PFSK-1 (cell line): ENCODE data around the gene GABRR2.

Source experiments
- FOXP2 ChIP-seq: optimal IDR thresholded peaks from 2 replicates; pipeline ENCODE3; 2011; ENCODE audit warnings: borderline replicate concordance, control low read depth, inconsistent platforms; ENCODE audit not compliant: insufficient read depth; ENCODE audit errors: extremely low read length, extremely low read depth
- POLR2AphosphoS5 ChIP-seq: IDR thresholded peaks from 2 replicates; pipeline ENCODE4 v1.6.1; 2012; ENCODE audit warnings: low read depth, mild to moderate bottlenecking, control low read depth, low read length, moderate library complexity
- REST ChIP-seq, 2 experiments: IDR thresholded peaks; 2 replicates each; pipeline versions ENCODE4 v1.6.1 to v1.8.0; 2011 to 2012; ENCODE audit warnings: low read depth in 2 of 2, low read length in 2 of 2, control low read depth in 1 of 2, inconsistent platforms in 1 of 2, mild to moderate bottlenecking in 1 of 2, moderate library complexity in 1 of 2; ENCODE audit not compliant: insufficient read depth in 1 of 2
- SIN3A ChIP-seq: IDR thresholded peaks from 2 replicates; pipeline ENCODE4 v1.6.1; 2012; ENCODE audit warnings: mild to moderate bottlenecking, low read length, moderate library complexity, borderline replicate concordance; ENCODE audit not compliant: insufficient read depth
- TAF1 ChIP-seq: IDR thresholded peaks from 2 replicates; pipeline ENCODE4 v1.6.1; 2012; ENCODE audit warnings: low read length, control low read depth, borderline replicate concordance; ENCODE audit not compliant: insufficient read depth

Gene GABRR2

GRCh38 chr6:89287351-89288028 is 27.6 kb downstream of the GABRR2 start:
- TF ChIP-seq SIN3A (no peak), REST (IDR thresholded peaks at IDR 0.05; ENCODE audit: insufficient read depth in 1 of 2, low read depth in 2 of 2, low read length in 2 of 2) (no peak), TAF1 (no peak), POLR2AphosphoS5 (no peak), FOXP2 (no peak)

GRCh38 chr6:89286516-89286915 is 28.6 kb downstream of the GABRR2 start:
- TF ChIP-seq POLR2AphosphoS5 (no peak), FOXP2 (no peak), SIN3A (no peak), REST (IDR thresholded peaks at IDR 0.05; ENCODE audit: insufficient read depth in 1 of 2, low read depth in 2 of 2, low read length in 2 of 2) (no peak), TAF1 (no peak)

- TF ChIP-seq SIN3A (no peak), REST (IDR thresholded peaks at IDR 0.05; ENCODE audit: insufficient read depth in 1 of 2, low read depth in 2 of 2, low read length in 2 of 2) (no peak), FOXP2 (no peak), POLR2AphosphoS5 (no peak), TAF1 (no peak)
Measured at GRCh38 chr6:89284963-89285735, 29.9 kb downstream of the GABRR2 start.

- TF ChIP-seq POLR2AphosphoS5, result no peak
- no peak for TF ChIP-seq FOXP2
- no peak for TF ChIP-seq REST (IDR thresholded peaks at IDR 0.05; ENCODE audit: insufficient read depth in 1 of 2, low read depth in 2 of 2, low read length in 2 of 2)
- no peak for TF ChIP-seq SIN3A
- no peak for TF ChIP-seq TAF1
Measured at GRCh38 chr6:89284081-89284480, 31.0 kb downstream of the GABRR2 start.
